Stimulated activated CD8-positive, alpha-beta memory T cell treated with anti-CD3 and anti-CD28 coated beads, Interleukin-2, amount 100 ng/mL, for 1 hour (primary cell): Measurements from ENCODE around the gene NDUFB7.
"Not testable (repeated sequence)": the region's sequence is repeated elsewhere in the genome, so short reads cannot be mapped to it uniquely, and the experiment has no call there.

Source experiments
- DNase-seq, 2 donors: peaks; one replicate each; pipeline ENCODE4 v3.0.0-alpha.2; 2020; ENCODE audit warnings: low read depth in 2 of 2

Gene NDUFB7

DNA sequence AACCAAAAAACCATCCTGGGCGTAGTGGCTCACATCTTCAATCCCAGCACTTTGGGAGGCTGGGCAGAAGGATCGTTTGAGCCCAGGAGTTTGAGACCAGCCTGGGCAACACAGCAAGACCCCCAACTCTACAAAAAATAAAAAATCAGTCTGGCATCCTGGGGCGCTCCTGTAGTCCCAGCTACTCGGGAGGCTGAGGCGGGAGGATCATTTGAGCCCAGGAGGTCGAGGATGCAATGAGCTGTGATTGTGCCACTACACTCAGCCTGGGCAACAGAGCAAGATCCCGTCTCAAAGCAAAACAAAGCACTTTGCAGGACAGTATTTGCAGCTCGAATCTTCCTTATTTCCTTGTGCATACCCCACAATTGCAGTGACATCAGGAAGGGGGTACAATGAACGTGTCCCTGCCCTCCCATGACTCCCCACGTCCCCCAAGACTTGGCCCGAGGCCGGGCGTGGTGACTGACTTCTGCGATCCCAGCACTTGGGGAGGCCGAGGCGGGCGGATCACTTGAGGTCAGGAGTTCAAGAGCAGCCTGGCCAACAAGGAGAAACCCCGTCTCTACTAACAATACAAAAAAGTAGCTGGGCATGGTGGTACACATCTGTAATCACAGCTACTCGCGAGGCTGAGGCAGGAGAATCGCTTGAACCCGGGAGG, 870 bp downstream of the NDUFB7 start:
- no peak for DNase-seq

DNA sequence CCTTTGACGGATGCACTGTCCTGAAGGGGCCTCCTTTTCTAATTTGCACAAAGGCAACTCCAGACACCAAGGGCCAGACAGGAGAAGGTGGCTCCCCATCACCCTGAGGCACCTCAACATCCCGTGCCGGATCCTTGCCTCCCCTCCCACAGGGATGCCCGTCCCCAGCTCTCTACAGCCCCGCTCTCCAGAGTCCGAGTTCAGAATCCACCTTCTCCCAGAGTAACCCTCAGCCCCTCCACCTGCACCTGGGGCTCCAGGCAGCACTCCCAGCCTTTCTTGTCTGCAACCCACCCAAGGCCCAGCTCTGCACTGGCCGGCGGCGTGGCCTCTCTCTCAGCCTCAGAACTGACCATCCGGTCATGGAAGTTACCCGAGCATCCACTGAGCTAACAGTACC, 4.8 kb downstream of the NDUFB7 start:
- DNase-seq = no peak

GRCh38 chr19:14566712-14567077, 5.2 kb downstream of the NDUFB7 start:
- no peak for DNase-seq

DNA sequence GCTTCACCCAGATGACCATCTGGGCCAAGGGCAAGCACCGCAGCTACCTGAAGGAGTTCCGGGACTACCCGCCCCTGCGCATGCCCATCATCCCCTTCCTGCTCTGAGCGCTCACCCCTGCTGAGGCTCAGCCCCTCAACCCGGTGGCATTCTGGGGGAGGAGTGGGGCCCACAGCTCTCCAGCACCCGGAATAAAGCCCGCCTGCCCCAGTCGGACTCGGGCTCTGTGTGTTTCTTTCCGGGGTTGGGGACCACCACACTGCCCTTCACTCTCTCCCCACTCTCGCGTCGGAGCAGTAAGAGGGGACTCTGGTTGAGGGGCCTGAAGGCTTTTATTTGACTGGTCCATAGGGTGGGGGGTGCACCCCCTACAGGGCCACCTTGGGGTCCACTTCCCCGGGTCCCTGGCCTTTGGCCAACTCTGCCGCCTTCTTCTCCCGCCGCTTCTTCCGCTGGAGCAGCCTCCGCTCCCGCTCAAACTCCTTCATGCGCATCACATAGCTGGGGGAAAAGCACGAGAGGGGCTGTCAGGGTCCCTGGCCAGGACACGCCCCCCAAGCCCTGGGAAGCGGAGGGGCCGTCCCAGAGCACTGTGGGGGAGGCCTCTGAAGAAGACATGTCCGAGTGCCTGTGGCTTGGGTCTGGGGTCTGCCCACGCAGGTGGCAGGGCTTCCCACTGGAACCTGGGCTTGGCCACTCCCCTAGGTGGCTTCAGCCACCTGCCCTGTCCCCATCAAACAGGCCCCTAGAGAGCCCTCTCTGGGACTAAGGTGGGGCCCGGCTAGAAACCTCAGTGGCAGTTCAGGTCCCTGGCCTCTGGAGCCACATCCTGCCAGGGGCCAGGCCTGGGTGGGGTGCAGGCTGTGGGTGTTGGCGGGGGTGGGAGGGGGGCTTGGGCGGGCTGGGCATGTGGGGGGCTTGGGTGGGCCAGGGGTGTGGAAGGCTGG, 5.8 kb downstream of the NDUFB7 start:
- no peak for DNase-seq

DNA sequence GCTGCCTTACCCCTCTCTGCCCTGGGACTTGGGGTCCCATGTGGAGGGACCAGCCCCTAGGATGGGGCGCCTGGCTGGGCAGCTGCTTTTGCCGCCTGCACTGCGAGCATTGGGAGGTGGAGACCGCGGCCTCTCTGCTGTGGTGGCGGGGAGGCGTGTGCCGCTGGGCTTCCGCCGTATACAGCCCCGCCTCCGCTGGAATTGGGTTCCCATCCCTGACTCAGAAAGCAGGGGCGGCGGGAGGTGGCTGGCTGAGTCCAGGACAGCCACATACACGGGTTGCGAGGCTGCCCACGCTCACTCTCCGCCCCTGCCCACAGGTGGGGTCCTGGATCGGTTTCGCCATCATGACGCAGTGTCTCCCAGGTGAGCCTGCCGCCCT, 6.6 kb downstream of the NDUFB7 start:
- no peak for DNase-seq

DNA sequence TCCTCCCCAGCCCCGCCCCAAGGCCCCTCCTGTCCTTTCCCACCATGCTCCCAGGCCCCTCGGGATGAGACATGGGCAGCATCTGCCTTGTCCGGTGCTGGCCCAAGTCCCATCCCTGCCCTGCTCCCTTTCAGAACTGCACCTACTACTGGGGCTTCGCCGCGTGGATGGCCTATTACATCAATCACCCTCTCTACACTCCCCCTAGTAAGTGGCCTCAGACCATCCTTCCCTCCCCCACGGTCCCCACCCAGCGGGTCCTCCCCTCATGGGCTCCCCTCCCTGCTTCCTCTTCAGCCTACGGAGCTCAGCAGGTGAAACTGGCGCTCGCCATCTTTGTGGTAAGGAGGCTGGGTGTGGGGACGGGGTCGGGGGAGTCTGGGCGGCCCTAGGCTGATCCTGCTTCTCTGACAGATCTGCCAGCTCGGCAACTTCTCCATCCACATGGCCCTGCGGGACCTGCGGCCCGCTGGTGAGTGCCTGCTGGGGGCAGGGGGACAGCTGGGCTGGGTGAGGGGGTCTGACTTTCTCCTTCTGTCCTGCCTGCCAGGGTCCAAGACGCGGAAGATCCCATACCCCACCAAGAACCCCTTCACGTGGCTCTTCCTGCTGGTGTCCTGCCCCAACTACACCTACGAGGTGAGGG, 7.1 kb downstream of the NDUFB7 start:
- not testable (repeated sequence) for DNase-seq

DNA sequence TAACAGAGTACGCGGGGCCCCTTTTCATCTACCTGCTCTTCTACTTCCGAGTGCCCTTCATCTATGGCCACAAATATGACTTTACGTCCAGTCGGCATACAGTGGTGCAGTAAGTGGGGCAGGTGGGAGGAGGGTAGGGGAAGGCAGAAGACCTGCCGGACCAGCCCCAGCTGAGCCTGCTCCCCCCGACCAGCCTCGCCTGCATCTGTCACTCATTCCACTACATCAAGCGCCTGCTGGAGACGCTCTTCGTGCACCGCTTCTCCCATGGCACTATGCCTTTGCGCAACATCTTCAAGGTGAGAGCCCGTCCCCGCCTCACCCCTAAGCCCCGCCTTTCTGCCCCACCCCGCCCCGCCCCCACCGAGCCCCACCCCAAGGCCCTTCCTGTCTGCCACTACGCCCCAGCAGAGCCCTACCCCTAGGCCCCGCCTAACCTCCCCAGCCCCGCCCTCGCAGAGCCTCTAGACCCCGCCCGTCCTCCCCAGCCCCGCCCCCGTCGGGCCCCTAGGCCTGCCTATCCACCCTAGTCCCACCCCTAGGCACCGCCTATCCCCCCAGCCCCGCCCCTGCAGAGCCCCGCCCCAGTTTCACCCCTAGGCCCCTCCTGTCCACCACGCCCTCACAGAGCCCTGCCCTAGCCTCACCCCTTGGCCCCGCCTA, 7.7 kb downstream of the NDUFB7 start:
- no peak for DNase-seq

- DNase-seq = no peak
These were observed 8.3 kb downstream of the NDUFB7 start for GRCh38 chr19:14563590-14563926.

DNA sequence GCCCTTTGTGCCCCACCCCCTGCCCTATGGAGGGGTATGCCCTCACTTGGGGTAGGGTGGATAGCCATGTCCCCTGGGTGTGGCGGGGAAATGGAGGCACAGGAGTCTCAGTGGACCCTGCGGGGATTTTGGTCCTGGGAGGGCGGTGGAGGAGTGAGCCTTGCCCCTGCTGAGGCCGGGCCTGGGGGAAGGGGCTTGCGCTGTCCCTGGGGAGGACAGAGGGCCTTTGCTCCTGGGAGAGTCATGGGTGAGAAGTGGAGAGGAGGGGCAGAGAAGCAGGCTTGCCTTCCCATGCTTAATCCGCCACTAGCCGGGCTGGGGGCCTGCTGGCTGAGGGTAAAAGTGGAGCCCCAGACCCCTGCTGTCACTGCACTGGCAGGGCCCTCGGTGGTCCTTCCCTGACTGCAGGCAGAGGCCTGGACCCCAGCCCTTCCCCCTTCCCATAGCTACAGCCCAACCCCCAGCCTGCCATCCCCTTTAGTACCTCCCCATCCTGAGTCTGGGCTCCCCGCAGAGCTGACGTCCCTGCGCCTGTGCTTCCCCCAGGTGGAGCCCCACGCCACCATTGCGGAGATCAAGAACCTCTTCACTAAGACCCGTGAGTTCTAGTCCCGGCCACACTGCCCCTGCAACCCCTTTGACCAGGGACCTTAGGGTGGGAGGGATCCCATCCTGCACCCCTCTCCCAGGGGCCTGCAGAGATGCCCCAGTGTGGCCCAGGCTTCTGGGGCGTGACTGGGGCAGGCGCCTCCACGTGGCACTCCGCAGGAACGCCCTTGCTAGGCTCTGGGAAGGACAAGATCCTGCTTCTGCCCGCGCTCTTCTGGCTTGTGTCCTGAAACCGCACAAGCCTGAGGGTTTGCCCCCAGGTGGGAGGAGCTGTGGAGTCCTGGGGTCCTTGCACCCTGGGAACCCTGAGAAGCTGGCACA, 8.9 kb downstream of the NDUFB7 start:
- DNase-seq = no peak

DNA sequence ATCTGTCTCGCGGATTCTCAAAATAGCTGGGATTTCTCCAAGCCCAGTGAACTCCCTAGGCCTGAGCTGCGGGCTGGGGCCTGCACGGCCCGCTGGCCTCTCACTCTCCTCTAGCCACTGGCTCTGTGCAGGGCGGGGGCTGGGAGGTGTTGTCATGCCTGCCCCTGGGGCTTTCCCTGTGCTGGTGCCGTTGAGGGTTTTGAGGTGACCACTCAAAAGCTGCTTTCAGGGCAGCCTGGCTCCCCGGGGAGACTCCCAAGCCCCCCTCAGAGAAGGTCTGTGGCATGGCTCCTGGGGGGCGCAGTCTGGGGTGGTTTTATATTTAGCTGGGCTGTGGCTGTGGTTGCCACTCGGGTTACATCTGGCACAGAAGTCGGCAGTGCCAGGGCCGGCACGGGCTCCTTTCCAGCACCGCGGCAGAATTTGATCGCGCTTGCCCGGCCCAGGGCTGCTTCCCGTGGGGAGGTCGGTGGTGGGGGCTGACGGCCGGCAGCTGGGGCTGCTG, 10.0 kb downstream of the NDUFB7 start:
- no peak for DNase-seq

- no peak for DNase-seq
These were observed 10.6 kb downstream of the NDUFB7 start for GRCh38 chr19:14561249-14561648.

DNA sequence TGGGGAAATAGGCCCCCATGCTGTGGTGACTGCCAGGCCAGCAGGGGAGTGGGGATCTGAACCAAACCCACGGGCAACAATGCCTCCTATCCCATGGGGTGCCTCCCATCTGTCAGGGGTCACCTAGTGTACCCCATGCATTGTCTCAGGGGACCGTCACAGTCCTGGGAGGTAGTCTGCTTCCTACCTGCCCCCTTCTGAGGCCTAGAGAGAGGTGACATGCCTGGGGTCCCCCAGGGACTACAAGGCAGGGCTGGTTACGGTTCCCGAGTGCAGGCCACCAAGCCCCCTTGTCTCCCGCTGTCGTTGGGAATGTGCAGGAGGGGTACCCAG, 11.1 kb downstream of the NDUFB7 start:
- DNase-seq = no peak

DNA sequence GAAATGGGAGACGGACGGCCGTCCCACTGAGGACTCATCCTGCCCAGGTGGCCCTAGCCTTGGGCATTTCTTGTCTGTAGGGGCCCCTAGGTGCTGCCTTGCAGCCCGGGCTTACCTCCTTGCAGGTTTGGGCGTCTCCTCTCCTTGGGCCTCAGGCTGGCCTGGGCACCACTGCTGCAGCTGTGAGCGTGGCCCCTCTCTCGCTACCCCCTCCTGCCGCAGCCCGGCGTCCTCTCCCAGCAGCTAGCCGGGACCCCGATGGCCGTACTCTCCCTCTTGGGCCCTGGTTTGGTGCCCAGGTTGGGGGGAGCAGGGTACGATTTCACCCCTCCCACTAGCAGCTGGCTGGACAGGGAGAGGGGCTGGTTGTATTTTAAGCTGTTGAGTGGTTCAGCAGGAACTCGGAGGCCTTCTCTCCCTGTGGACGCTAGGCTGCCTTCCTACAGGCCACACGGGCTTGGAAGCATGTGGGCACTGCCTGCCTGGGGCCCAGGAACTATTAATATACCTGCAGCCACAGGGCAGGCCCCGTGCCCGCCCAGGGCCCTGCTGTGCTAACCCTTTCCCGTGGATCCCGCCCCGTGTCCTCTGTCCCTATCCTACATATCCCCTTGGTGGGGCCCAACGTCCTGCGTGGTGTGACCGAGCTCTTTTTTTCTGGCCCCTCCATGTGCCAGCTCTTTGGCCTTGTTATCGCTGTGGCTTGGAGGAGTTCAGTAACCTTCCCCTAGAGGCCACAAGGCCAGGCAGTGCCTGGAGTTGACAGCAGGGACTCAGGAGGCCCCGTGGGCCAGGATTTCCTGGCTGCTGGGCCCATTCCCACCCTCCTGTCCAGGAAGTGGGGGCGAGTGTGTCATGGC, 11.7 kb downstream of the NDUFB7 start:
- no peak for DNase-seq

- DNase-seq = no peak
These were observed 13.3 kb downstream of the NDUFB7 start for GRCh38 chr19:14558370-14559066.

DNA sequence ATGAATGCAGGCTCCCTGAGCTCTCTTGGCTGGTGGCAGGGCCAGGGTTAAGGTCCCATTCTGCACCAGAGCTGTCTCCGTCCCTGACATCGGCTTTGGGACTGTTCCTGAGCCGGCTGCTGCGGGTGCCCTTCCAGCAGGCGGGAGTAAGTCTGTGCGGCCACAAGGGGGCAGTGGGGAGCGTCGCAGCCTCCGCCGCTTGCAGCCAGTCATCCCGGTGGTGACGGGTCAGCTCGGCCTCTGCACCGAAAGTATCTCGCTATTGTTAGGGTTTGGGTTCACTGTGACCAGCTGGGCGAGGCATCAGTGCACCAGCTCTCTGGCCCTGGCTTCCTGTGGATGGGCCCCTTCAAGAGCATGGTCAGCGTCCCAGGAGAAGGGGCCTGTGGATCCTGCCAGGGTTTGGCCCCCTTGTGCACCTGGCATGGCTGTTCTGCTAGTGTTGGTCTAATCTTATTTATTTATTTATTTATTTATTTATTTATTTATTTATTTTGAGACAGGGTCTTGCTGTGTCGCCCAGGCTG, 15.1 kb downstream of the NDUFB7 start:
- peak; percentile 43 to 45 for DNase-seq

- DNase-seq = no peak
These were observed 15.8 kb downstream of the NDUFB7 start for GRCh38 chr19:14555918-14556661.

DNA sequence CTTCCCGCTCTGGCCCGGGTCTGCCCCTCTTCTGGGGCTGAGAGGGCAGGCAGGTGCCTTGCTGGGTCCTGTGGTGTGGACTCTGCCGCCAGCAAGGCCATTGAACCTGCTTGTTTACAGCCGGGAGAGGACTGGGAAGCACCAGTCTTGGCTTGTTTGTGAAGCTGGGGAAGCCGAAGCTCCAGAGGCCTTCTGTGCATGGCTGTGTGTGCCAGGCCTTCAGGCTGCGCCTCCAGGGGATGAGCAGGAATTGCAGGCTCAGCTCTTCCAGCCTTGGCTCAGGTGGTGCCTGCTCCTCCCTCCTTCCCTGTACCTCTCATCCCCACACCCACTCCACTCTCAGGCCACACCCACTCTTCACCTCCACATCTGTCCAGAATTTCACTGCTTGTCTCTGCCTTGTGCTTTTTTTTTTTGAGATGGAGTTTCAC, 17.5 kb downstream of the NDUFB7 start:
- no peak for DNase-seq

- no peak for DNase-seq
These were observed 18.0 kb downstream of the NDUFB7 start for GRCh38 chr19:14553939-14554243.
